Panc1 (cell line): Measurements from ENCODE around the gene RAB30. TPM values are rescaled to one million over a fixed set of nuclear protein-coding genes. Genes with fewer than 3 reads are reported as not detected.

Experiments
- ATAC-seq: fragments of 200-7000 bp; cut with Tn5 transposase; 2 replicates; pipeline ENCODE4 v1.9.1; 2020; ENCODE audit warnings: mild to moderate bottlenecking, moderate library complexity
- BruUV-seq: library from RNA; stranded (reverse); fragments of 400-500 nt; replicated peaks from 2 replicates; lab custom pipeline; 2021; lab: Mats Ljungman, UMichigan
- CTCF ChIA-PET: fragments of 300-600 bp; sonication (Branson Sonifier 250); formaldehyde crosslinking; loops from one replicate; lab custom pipeline; 2022; ENCODE audit warnings: antibody characterized with exemption; lab: Charles Lee
- POLR2A ChIA-PET: fragments of 300-600 bp; sonication (Branson Sonifier 250); formaldehyde crosslinking; loops from one replicate; lab custom pipeline; 2022; ENCODE audit warnings: antibody characterized with exemption; lab: Charles Lee
- DNase-seq: peaks from one replicate; pipeline ENCODE4 v3.0.0-alpha.2; 2010; ENCODE audit warnings: low read depth, low spot score
- H3K27ac ChIP-seq: 2 replicates; pipeline ENCODE4 v1.5.1; 2011; ENCODE audit warnings: mild to moderate bottlenecking, low read length, inconsistent platforms
- H3K27me3 ChIP-seq: fragments of 200-500 bp; sonication (Bioruptor generic); 2 replicates; pipeline ENCODE4 v1.6.0; 2014; ENCODE audit warnings: low read length, inconsistent platforms; ENCODE audit not compliant: control insufficient read depth, insufficient read depth
- H3K36me3 ChIP-seq: fragments of 200-500 bp; sonication (Bioruptor generic); 2 replicates; pipeline ENCODE4 v1.5.1; 2014; ENCODE audit warnings: inconsistent platforms, mild to moderate bottlenecking, low read length, moderate library complexity; ENCODE audit not compliant: control insufficient read depth, insufficient read depth
- H3K4me1 ChIP-seq: 2 replicates; pipeline ENCODE4 v1.5.1; 2011; ENCODE audit warnings: inconsistent platforms, mild to moderate bottlenecking, low read length, moderate library complexity; ENCODE audit not compliant: control insufficient read depth, insufficient read depth
- H3K4me3 ChIP-seq, 2 experiments: 2 replicates each; pipeline ENCODE4 v1.5.1; 2011 to 2012; ENCODE audit warnings: low read depth in 2 of 2, low read length in 2 of 2, mild to moderate bottlenecking in 2 of 2, inconsistent platforms in 1 of 2, moderate library complexity in 1 of 2
- H3K9me3 ChIP-seq: fragments of 200-500 bp; sonication (Bioruptor generic); 2 replicates; pipeline ENCODE4 v1.5.1; 2014; ENCODE audit warnings: low read depth, mild to moderate bottlenecking, inconsistent platforms, low read length, moderate library complexity; ENCODE audit not compliant: control insufficient read depth, insufficient read depth
- CTCF ChIP-seq: fragments of 450-650 bp; IDR thresholded peaks from 2 replicates; pipeline ENCODE4 v1.5.1; 2017; ENCODE audit warnings: mild to moderate bottlenecking
- POLR2AphosphoS5 ChIP-seq: IDR thresholded peaks from 2 replicates; pipeline ENCODE4 v1.6.1; 2012; ENCODE audit warnings: mild to moderate bottlenecking, low read depth, low read length, moderate library complexity
- REST ChIP-seq, 2 experiments: IDR thresholded peaks; 2 replicates each; pipeline ENCODE4 v1.6.1; 2011 to 2012; ENCODE audit warnings: low read depth in 2 of 2, control low read depth in 1 of 2, low read length in 1 of 2, mild to moderate bottlenecking in 1 of 2, moderate library complexity in 1 of 2; ENCODE audit not compliant: insufficient read depth in 1 of 2
- SIN3A ChIP-seq: IDR thresholded peaks from 2 replicates; pipeline ENCODE4 v1.6.1; 2012; ENCODE audit warnings: low read depth, mild to moderate bottlenecking, low read length, moderate library complexity, borderline replicate concordance; ENCODE audit not compliant: insufficient read depth
- TCF7L2 ChIP-seq: IDR thresholded peaks from 2 replicates; pipeline ENCODE4 v1.6.1; 2011; ENCODE audit warnings: mild to moderate bottlenecking, low read depth, low read length, inconsistent platforms
- in situ Hi-C: cut with HindIII; loops from 2 replicates; pipeline ENCODE4 v1.10.0; 2016; ENCODE audit warnings: low sequenced_read_pairs, low pct_unique_long_range_greater_than_20kb
- intact Hi-C: fragments of 100-400 bp; cut with micrococcal nuclease; formaldehyde crosslinking; loops from one replicate; pipeline ENCODE4 v1.10.0; 2022; ENCODE audit not compliant: unreplicated experiment
- total RNA-seq: library from RNA; stranded (reverse); gene quantifications from one replicate; pipeline ENCODE4 v1.2.1, GENCODE V29; 2021; ENCODE audit not compliant: unreplicated experiment

RAB30 gene
- total RNA-seq, 1 experiment from 2014 or later, result 19.0 TPM

- DNase-seq (no peak), ATAC-seq (no peak)
- intact Hi-C loops (no loop called here), in situ Hi-C loops (no loop called here)
- CTCF ChIA-PET, result no interaction called here
- Histone ChIP-seq H3K27ac (no peak overlapping the region), H3K4me3 (no peak overlapping the region), H3K4me1 (no peaks in the 10 kb centered on the region), H3K9me3 (no peaks in the 10 kb centered on the region), H3K36me3 (peaks cover 13% of the 10 kb centered on the region), H3K27me3 (no peaks in the 10 kb centered on the region)
- POLR2A ChIA-PET, result no interaction called here
- no TSS peak for BruUV-seq
- TF ChIP-seq TCF7L2, result no peak
- TF ChIP-seq SIN3A, result no peak
Measured at GRCh38 chr11:82930734-82931133, 141.0 kb downstream of the RAB30 start.

DNA sequence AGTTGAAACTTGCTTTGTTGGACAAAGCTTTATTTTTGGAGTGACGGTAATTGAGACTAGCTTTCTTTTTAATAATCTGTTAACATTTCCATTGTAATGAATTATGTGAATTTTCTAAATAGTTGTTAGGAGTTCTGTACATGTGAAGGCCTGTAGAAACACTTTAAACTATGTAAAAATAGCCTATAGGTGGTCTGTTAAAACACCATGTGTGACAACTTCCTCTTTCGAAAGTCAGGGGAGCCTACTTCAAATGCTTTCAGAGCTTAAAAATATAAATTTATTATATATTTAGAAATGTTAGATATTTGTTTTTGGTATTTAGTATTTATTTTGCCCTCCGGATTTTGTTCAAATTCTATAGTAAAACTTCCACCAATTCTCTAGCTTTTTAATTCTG is 141.5 kb downstream of the RAB30 start:
- TF ChIP-seq REST (IDR thresholded peaks at IDR 0.05; ENCODE audit: insufficient read depth in 1 of 2, low read depth in 2 of 2, low read length in 1 of 2), result no peak
- Histone ChIP-seq H3K4me1 (no peaks in the 10 kb centered on the region), H3K9me3 (no peaks in the 10 kb centered on the region), H3K36me3 (peaks cover 13% of the 10 kb centered on the region), H3K4me3 (no peak overlapping the region), H3K27me3 (no peaks in the 10 kb centered on the region), H3K27ac (no peak overlapping the region)
- intact Hi-C loops (no loop called here), in situ Hi-C loops (no loop called here)
- ChIA-PET CTCF (no interaction called here), POLR2A (no interaction called here)
- no peak for DNase-seq
- BruUV-seq, result no TSS peak
- no peak for ATAC-seq

DNA sequence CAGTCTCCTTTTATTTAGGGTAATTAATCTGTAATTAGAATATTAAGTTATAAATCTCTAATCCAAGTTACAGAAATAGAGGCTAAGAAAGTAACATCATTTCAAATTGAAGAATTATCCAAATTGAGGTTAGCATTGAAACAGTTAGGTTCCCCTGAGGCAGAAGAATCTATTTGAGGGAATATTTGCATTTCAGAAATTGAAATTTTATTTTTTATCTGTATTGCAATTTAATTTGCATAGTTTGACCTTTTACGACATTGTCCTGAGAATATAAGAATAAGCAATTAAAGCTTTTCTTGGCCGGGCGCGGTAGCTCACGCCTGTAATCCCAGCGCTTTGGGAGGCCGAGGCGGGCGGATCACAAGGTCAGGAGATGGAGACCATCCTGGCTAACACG is 142.6 kb downstream of the RAB30 start:
- in situ Hi-C loops, result no loop called here
- no TSS peak for BruUV-seq

More for the DNA sequence above, 142.6 kb downstream of the RAB30 start:
- TF ChIP-seq CTCF, result no peak
- TF ChIP-seq SIN3A, result no peak
- no peak for TF ChIP-seq REST (IDR thresholded peaks at IDR 0.05; ENCODE audit: insufficient read depth in 1 of 2, low read depth in 2 of 2, low read length in 1 of 2)
- TF ChIP-seq TCF7L2, result no peak
- TF ChIP-seq POLR2AphosphoS5, result no peak
- no peaks in the 10 kb centered on the region for H3K27me3 ChIP-seq
- ChIA-PET POLR2A (no interaction called here), CTCF (interaction anchor here (0.7 kb wide), 1 partner anchor 8 kb away, joined by 4 read pairs; no protein-coding TSS in a partner anchor)
- H3K9me3 ChIP-seq, result no peaks in the 10 kb centered on the region
- no peaks in the 10 kb centered on the region for H3K4me1 ChIP-seq
- intact Hi-C loops, result no loop called here
- ATAC-seq (no peak), DNase-seq (no peak)
- H3K36me3 ChIP-seq, result peaks cover 13% of the 10 kb centered on the region
- no peak overlapping the region for H3K27ac ChIP-seq
- H3K4me3 ChIP-seq, result no peak overlapping the region
